OCI-LY7 (cell line): ENCODE measurements around the gene DBNL. TPM values are rescaled to one million over a fixed set of nuclear protein-coding genes. Genes with fewer than 3 reads are reported as not detected.

Experiments used
- BruUV-seq: library from RNA; stranded (reverse); fragments of 400-500 nt; replicated peaks from 2 replicates; lab custom pipeline; 2021; lab: Mats Ljungman, UMichigan
- CTCF ChIA-PET: fragments of 300-600 bp; sonication (Branson Sonifier 250); formaldehyde crosslinking; loops from one replicate; lab custom pipeline; 2022; ENCODE audit warnings: antibody characterized with exemption; ENCODE audit not compliant: unreplicated experiment; lab: Charles Lee
- POLR2A ChIA-PET: fragments of 300-600 bp; sonication (Branson Sonifier 250); formaldehyde crosslinking; loops from one replicate; lab custom pipeline; 2022; ENCODE audit warnings: antibody characterized with exemption; lab: Charles Lee
- DNase-seq: peaks from one replicate; pipeline ENCODE4 v3.0.0-alpha.2; 2015; ENCODE audit warnings: low spot score
- H2AFZ ChIP-seq: fragments of 200-600 bp; sonication (generic), shearing (Covaris generic); 2 replicates; pipeline ENCODE4 v1.6.1; 2014; ENCODE audit warnings: mild to moderate bottlenecking, antibody characterized with exemption, low read length, moderate library complexity
- H3K27ac ChIP-seq: fragments of 200-600 bp; sonication (generic); 2 replicates; pipeline ENCODE4 v1.5.1; 2014; ENCODE audit warnings: mixed run types, low read depth, mild to moderate bottlenecking, moderate library complexity, low read length, inconsistent platforms; ENCODE audit not compliant: poor library complexity, severe bottlenecking
- H3K36me3 ChIP-seq: fragments of 200-600 bp; sonication (generic); 2 replicates; pipeline ENCODE4 v1.6.1; 2014; ENCODE audit warnings: mild to moderate bottlenecking, antibody characterized with exemption, low read length, moderate library complexity, mixed read lengths; ENCODE audit not compliant: insufficient read depth
- H3K4me1 ChIP-seq: fragments of 200-600 bp; sonication (generic); 2 replicates; pipeline ENCODE4 v1.5.1; 2014; ENCODE audit warnings: mild to moderate bottlenecking, low read length; ENCODE audit not compliant: insufficient read depth, poor library complexity, severe bottlenecking
- H3K4me2 ChIP-seq: fragments of 200-600 bp; sonication (generic); 2 replicates; pipeline ENCODE4 v1.6.1; 2014; ENCODE audit warnings: mild to moderate bottlenecking, low read length
- H3K4me3 ChIP-seq: fragments of 200-600 bp; sonication (generic); 2 replicates; pipeline ENCODE4 v1.5.1; 2014; ENCODE audit warnings: mild to moderate bottlenecking, low read depth, low read length; ENCODE audit not compliant: poor library complexity, severe bottlenecking
- H3K79me2 ChIP-seq: fragments of 200-600 bp; sonication (generic); 2 replicates; pipeline ENCODE4 v1.6.1; 2016; ENCODE audit warnings: low read depth, mild to moderate bottlenecking, low read length, moderate library complexity, mixed read lengths; ENCODE audit not compliant: insufficient read depth
- H3K9me2 ChIP-seq: fragments of 200-600 bp; sonication (generic); 2 replicates; pipeline ENCODE4 v1.6.1; 2016; ENCODE audit warnings: mild to moderate bottlenecking, low read length, mixed read lengths; ENCODE audit not compliant: insufficient read depth
- H3K9me3 ChIP-seq: fragments of 200-600 bp; sonication (generic); 2 replicates; pipeline ENCODE4 v1.6.1; 2014; ENCODE audit warnings: mild to moderate bottlenecking, mixed run types, low read length, mixed read lengths
- H4K20me1 ChIP-seq: fragments of 200-600 bp; sonication (generic); 2 replicates; pipeline ENCODE4 v1.6.1; 2014; ENCODE audit warnings: mild to moderate bottlenecking, antibody characterized with exemption, low read length, moderate library complexity, mixed read lengths; ENCODE audit not compliant: insufficient read depth
- EZH2phosphoT487 ChIP-seq: fragments of 200-600 bp; sonication (generic); IDR thresholded peaks from 2 replicates; pipeline ENCODE4 v1.6.1; 2018; ENCODE audit warnings: low read depth, borderline replicate concordance, mild to moderate bottlenecking, mixed run types, antibody characterized with exemption, low read length, moderate library complexity, mixed read lengths
- intact Hi-C: fragments of 100-400 bp; cut with micrococcal nuclease; formaldehyde crosslinking; loops from one replicate; pipeline ENCODE4 v1.10.0; 2022; ENCODE audit not compliant: unreplicated experiment
- total RNA-seq, 2 experiments: library from RNA; depleted of rRNA in 1 of 2; stranded (reverse); fragments of >200 nt in 1 of 2; shearing (Covaris generic) in 1 of 2; gene quantifications; 2 replicates each; pipeline ENCODE4 v1.2.3, GENCODE V29; 2014 to 2022
- TF ChIP-seq, protein P1 (sequence below): fragments of 200-600 bp; sonication (generic); conservative IDR thresholded peaks from 2 replicates; pipeline ENCODE4 v1.5.1; 2014; ENCODE audit warnings: mild to moderate bottlenecking, antibody characterized with exemption, low read length, moderate library complexity, mixed read lengths

The DBNL gene
- total RNA-seq, 2 experiments from 2014 or later, result 124 to 137 TPM

DNA sequence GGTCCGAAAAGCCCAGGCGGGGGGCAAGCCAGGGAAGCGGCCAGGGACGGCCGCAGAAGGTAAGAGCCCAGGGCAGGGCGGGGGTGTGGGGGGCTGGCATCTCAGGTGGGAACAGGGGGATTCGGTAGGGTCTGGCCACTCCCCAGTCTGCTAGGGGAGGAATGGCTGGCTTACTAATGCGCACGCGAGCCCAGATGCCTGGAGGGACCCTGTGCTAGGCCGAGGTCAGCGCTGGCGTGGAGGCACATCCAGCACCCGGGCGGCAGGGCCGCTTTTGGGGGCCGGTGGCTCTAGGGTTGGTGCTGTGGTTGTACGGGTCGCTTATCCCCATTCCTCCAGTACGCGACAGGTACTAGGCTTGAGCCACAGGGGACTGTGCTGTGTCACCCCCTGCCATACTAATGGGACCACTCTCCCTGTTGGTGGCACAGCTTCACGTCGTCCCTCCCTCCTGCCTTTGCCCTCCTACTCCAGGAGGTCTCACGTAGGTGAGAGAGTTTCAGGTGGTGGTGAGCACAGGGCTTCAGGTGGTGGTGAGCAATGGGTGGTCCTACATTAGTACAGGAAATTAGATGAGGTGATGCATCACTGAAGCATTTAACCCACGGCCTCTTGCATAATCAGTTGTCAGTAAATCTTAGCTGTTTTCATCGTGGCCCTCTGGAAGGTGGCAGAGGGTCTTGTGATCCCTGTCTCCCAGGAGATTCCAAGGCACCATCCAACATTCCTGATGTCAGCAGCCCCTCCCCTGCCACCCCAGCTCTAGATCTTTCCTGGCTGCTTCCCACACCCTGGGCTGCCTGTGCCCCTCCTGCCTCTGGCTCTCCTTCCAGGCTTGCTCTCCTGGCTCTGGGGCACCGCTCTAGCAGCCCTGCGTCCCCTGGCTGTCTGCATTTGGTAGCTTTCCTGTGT lies 60.6 kb downstream of the DBNL start:
- Histone ChIP-seq H3K4me1 (peaks cover 59% of the 10 kb centered on the region), H3K36me3 (0 out of 2 replicates have a peak, but pooled peaks cover 2% of the 10 kb centered on the region), H3K79me2 (no peaks in the 10 kb centered on the region), H3K27ac (peak overlapping the region; percentile 46), H3K4me2 (peak overlapping the region; percentile 68), H3K9me3 (no peaks in the 10 kb centered on the region), H3K9me2 (no peaks in the 10 kb centered on the region), H2AFZ (no peak overlapping the region; the same call in 1 of the 2 replicates), H4K20me1 (no peaks in the 10 kb centered on the region), H3K4me3 (peak overlapping the region; percentile 70)
- no TSS peak for BruUV-seq
- DNase-seq, result no peak
- ChIA-PET CTCF (no interaction called here), POLR2A (interaction anchor here (0.7 to 1.5 kb wide), 2 partner anchors 10 to 18 kb away, joined by 3 to 5 read pairs; partner anchors contain the start of gene POLD2)
- TF ChIP-seq, protein P1, sequence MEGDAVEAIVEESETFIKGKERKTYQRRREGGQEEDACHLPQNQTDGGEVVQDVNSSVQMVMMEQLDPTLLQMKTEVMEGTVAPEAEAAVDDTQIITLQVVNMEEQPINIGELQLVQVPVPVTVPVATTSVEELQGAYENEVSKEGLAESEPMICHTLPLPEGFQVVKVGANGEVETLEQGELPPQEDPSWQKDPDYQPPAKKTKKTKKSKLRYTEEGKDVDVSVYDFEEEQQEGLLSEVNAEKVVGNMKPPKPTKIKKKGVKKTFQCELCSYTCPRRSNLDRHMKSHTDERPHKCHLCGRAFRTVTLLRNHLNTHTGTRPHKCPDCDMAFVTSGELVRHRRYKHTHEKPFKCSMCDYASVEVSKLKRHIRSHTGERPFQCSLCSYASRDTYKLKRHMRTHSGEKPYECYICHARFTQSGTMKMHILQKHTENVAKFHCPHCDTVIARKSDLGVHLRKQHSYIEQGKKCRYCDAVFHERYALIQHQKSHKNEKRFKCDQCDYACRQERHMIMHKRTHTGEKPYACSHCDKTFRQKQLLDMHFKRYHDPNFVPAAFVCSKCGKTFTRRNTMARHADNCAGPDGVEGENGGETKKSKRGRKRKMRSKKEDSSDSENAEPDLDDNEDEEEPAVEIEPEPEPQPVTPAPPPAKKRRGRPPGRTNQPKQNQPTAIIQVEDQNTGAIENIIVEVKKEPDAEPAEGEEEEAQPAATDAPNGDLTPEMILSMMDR, result 0 out of 2 replicates have a peak, but pooled peaks have one; percentile 4
- no peak for TF ChIP-seq EZH2phosphoT487
- intact Hi-C loops, result no loop called here

DNA sequence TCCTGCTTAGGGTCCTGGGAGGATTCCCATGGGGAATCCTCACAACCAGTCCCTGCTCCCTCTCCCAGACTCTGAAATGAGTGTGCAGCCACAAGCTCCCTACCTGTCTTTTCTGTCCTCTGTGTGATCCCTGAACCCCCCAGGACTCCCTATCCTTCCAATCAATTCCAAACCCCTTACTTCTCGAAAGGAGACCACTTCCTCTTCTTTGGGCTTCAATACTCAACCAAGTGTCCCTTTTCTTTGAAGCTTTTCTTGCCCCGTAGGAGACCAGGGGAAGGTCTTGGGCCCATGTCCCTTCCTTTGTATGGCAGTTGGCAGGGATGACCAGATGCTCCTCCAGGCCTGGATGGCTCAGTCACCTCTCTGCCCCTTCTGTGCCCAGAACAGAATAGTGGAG lies 61.3 kb downstream of the DBNL start:
- no peak for TF ChIP-seq EZH2phosphoT487
- TF ChIP-seq, protein P1, result no peak
- H3K9me3 ChIP-seq, result no peaks in the 10 kb centered on the region
- H4K20me1 ChIP-seq, result no peaks in the 10 kb centered on the region
- no peak overlapping the region for H2AFZ ChIP-seq
- BruUV-seq, result no TSS peak
- H3K4me3 ChIP-seq, result peak overlapping the region; percentile 70
- CTCF ChIA-PET, result no interaction called here
- peak overlapping the region; percentile 68 for H3K4me2 ChIP-seq
- H3K79me2 ChIP-seq, result no peaks in the 10 kb centered on the region
- H3K27ac ChIP-seq, result no peak overlapping the region
- POLR2A ChIA-PET, result interaction anchor here (0.7 to 1.5 kb wide), 2 partner anchors 10 to 17 kb away, joined by 3 to 5 read pairs; partner anchors contain the start of gene POLD2
- no peak for DNase-seq
- no peaks in the 10 kb centered on the region for H3K9me2 ChIP-seq
- H3K36me3 ChIP-seq, result peaks cover 9% of the 10 kb centered on the region; the same call in 1 of the 2 replicates
- H3K4me1 ChIP-seq, result peaks cover 52% of the 10 kb centered on the region
- intact Hi-C loops, result no loop called here
